GM12874 (cell line): ENCODE results near the gene KCNN3.

Experiments
- CTCF ChIP-seq: IDR thresholded peaks from 2 replicates; pipeline ENCODE4 v1.5.1; 2011; ENCODE audit warnings: low read depth, mild to moderate bottlenecking, control low read depth, low read length, moderate library complexity; ENCODE audit not compliant: insufficient read depth

Gene KCNN3

GRCh38 chr1:154669464-154670282 lies 200.4 kb downstream of the KCNN3 start:
- TF ChIP-seq CTCF, result peak; percentile 87

GRCh38 chr1:154666051-154666790 lies 203.9 kb downstream of the KCNN3 start:
- no peak for TF ChIP-seq CTCF

- no peak for TF ChIP-seq CTCF
These were observed 205.6 kb downstream of the KCNN3 start for GRCh38 chr1:154664331-154665002.

GRCh38 chr1:154663471-154664060 lies 206.5 kb downstream of the KCNN3 start:
- no peak for TF ChIP-seq CTCF

- TF ChIP-seq CTCF, result no peak
These were observed 209.0 kb downstream of the KCNN3 start for GRCh38 chr1:154661110-154661509.

GRCh38 chr1:154659823-154660592 lies 210.1 kb downstream of the KCNN3 start:
- no peak for TF ChIP-seq CTCF
